Endothelial cell of umbilical vein (primary cell): ENCODE results near the gene OPRM1. TPM values are rescaled to one million over a fixed set of nuclear protein-coding genes. Genes with fewer than 3 reads are reported as not detected.

Experiments
- BruUV-seq: library from RNA; stranded (reverse); fragments of 400-500 nt; replicated peaks from 2 replicates; lab custom pipeline; 2021; lab: Mats Ljungman, UMichigan
- CTCF ChIA-PET: fragments of 300-600, 350-600 bp; sonication (Branson Sonifier 250); formaldehyde crosslinking; loops from one replicate; lab custom pipeline; 2021; ENCODE audit warnings: antibody characterized with exemption, inconsistent platforms; lab: Charles Lee
- POLR2A ChIA-PET: fragments of 300-600, 350-600 bp; sonication (Branson Sonifier 250); formaldehyde crosslinking; loops from one replicate; lab custom pipeline; 2021; ENCODE audit warnings: antibody characterized with exemption, inconsistent platforms; lab: Charles Lee
- DNase-seq: peaks from one replicate; pipeline ENCODE4 v3.0.0-alpha.2; 2011; ENCODE audit warnings: low read depth, low spot score
- FAIRE-seq: peaks from 2 replicates; lab custom pipeline; 2011; peaks lifted over from hg19 to GRCh38; lab: Jason Lieb, UNC
- H2AFZ ChIP-seq: 2 replicates; pipeline ENCODE4 v1.6.0; 2012; ENCODE audit warnings: low read depth, low read length, control low read depth, inconsistent platforms
- H3K27ac ChIP-seq: 2 replicates; pipeline ENCODE4 v1.5.1; 2011; ENCODE audit warnings: low read depth, mild to moderate bottlenecking, control low read depth, low read length, moderate library complexity; ENCODE audit not compliant: insufficient read depth
- H3K27me3 ChIP-seq, 2 experiments: 2 replicates each; pipeline versions ENCODE4 v1.6.0 to v1.6.1; 2011; ENCODE audit warnings: low read length in 2 of 2, mixed read lengths in 1 of 2; ENCODE audit not compliant: control insufficient read depth in 2 of 2, insufficient read depth in 2 of 2
- H3K36me3 ChIP-seq, 2 experiments: 2 replicates in 1 of 2; 3 replicates in 1 of 2; pipeline ENCODE4 v1.5.1; 2011; ENCODE audit warnings: low read length in 2 of 2, mild to moderate bottlenecking in 1 of 2, moderate library complexity in 1 of 2; ENCODE audit not compliant: control insufficient read depth in 2 of 2, insufficient read depth in 2 of 2; ENCODE audit errors: extremely low read depth in 1 of 2
- H3K4me1 ChIP-seq: 3 replicates; pipeline ENCODE4 v1.5.1; 2011; ENCODE audit warnings: mild to moderate bottlenecking, low read length; ENCODE audit not compliant: control insufficient read depth, insufficient read depth; ENCODE audit errors: extremely low read depth
- H3K4me2 ChIP-seq: 2 replicates; pipeline ENCODE4 v1.6.1; 2011; ENCODE audit warnings: low read length, control low read depth, mixed read lengths; ENCODE audit not compliant: insufficient read depth
- H3K4me3 ChIP-seq, 3 experiments: fragments of 200-600 bp in 1 of 3; sonication (generic), shearing (Covaris generic) in 1 of 3; replicated peaks in 1 of 3; 2 replicates each; pipeline ENCODE4 v1.5.1; 2011 to 2016; ENCODE audit warnings: control low read depth in 3 of 3, low read length in 3 of 3, mild to moderate bottlenecking in 2 of 3, inconsistent platforms in 1 of 3, low read depth in 1 of 3, moderate library complexity in 1 of 3; ENCODE audit not compliant: insufficient read depth in 1 of 3
- H3K79me2 ChIP-seq: 2 replicates; pipeline ENCODE4 v1.6.0; 2012; ENCODE audit warnings: low read length, inconsistent platforms; ENCODE audit not compliant: control insufficient read depth, insufficient read depth
- H3K9ac ChIP-seq: replicated peaks from 2 replicates; pipeline ENCODE3; 2011; ENCODE audit warnings: low read length, control low read depth; ENCODE audit not compliant: insufficient read depth; ENCODE audit errors: extremely low read depth
- H3K9me1 ChIP-seq: replicated peaks from 3 replicates; pipeline ENCODE4 v1.6.0; 2011; ENCODE audit warnings: mild to moderate bottlenecking, low read length; ENCODE audit not compliant: control insufficient read depth, insufficient read depth; ENCODE audit errors: extremely low read depth
- H3K9me3 ChIP-seq: replicated peaks from 2 replicates; pipeline ENCODE4 v1.5.1; 2012; ENCODE audit warnings: low read length, inconsistent platforms; ENCODE audit not compliant: control insufficient read depth, insufficient read depth
- H4K20me1 ChIP-seq: replicated peaks from 2 replicates; pipeline ENCODE3; 2011; ENCODE audit warnings: mild to moderate bottlenecking, low read length; ENCODE audit not compliant: control insufficient read depth, insufficient read depth; ENCODE audit errors: extremely low read depth
- CTCF ChIP-seq, 2 donors: IDR thresholded peaks; 1 replicate in 1 of 2; 2 replicates in 1 of 2; pipeline ENCODE4 v1.5.1; 2011; ENCODE audit warnings: low read length in 2 of 2, mild to moderate bottlenecking in 2 of 2, moderate library complexity in 2 of 2, control low read depth in 1 of 2, inconsistent platforms in 1 of 2, low read depth in 1 of 2; ENCODE audit not compliant: insufficient read depth in 1 of 2; ENCODE audit errors: extremely low read depth in 1 of 2
- EZH2 ChIP-seq: IDR thresholded peaks from 2 replicates; pipeline ENCODE4 v1.6.1; 2012; ENCODE audit warnings: borderline replicate concordance, low read depth, mild to moderate bottlenecking, moderate library complexity, low read length, inconsistent platforms; ENCODE audit not compliant: severe bottlenecking
- FOS ChIP-seq: IDR thresholded peaks from 2 replicates; pipeline ENCODE4 v1.6.1; 2011; ENCODE audit warnings: mild to moderate bottlenecking, low read length, moderate library complexity, borderline replicate concordance; ENCODE audit not compliant: insufficient read depth
- GATA2 ChIP-seq: IDR thresholded peaks from 2 replicates; pipeline ENCODE4 v1.7.0; 2011; ENCODE audit warnings: low read depth, mild to moderate bottlenecking, moderate library complexity, mixed read lengths, low read length; ENCODE audit not compliant: insufficient read length, insufficient read depth
- JUN ChIP-seq: IDR thresholded peaks from 2 replicates; pipeline ENCODE4 v1.6.1; 2011; ENCODE audit warnings: borderline replicate concordance, low read depth; ENCODE audit not compliant: insufficient read length, insufficient read depth
- MAX ChIP-seq: IDR thresholded peaks from 2 replicates; pipeline ENCODE4 v1.6.1; 2011; ENCODE audit not compliant: insufficient read depth, insufficient read length
- MYC ChIP-seq: IDR thresholded peaks from one replicate; pipeline ENCODE4 v1.6.1; 2011; ENCODE audit warnings: mild to moderate bottlenecking, low read depth, low read length
- POLR2A ChIP-seq: IDR thresholded peaks from 2 replicates; pipeline ENCODE4 v1.6.1; 2012; ENCODE audit warnings: low read depth, mild to moderate bottlenecking, control low read depth, low read length
- POLR2AphosphoS5 ChIP-seq: IDR thresholded peaks from 2 replicates; pipeline ENCODE4 v1.6.1; 2012; ENCODE audit warnings: low read depth, mild to moderate bottlenecking, control low read depth, low read length, moderate library complexity; ENCODE audit not compliant: insufficient read depth
- dilution Hi-C: fragments of 300-500 bp; cut with MboI; formaldehyde crosslinking; loops from one replicate; pipeline ENCODE4 v1.15.0; 2019; ENCODE audit warnings: low sequenced_read_pairs; ENCODE audit not compliant: extremely low pct_ligation_motif_present
- intact Hi-C: fragments of 100-400 bp; cut with micrococcal nuclease; formaldehyde crosslinking; loops from one replicate; pipeline ENCODE4 v1.10.0; 2022
- polyA plus RNA-seq, 4 experiments: library from polyadenylated mRNA; depleted of rRNA in 3 of 4; stranded (reverse) in 3 of 4; unstranded in 1 of 4; fragments of >200 nt; gene quantifications; 2 replicates each; pipeline versions ENCODE4 v1.2.1 to v1.2.3, GENCODE V29; 2011 to 2012; ENCODE audit warnings: missing spikeins in 1 of 4
- total RNA-seq: library from RNA; stranded (reverse); gene quantifications from 2 replicates; pipeline ENCODE4 v1.2.3, GENCODE V29; 2021

OPRM1 gene
- total and polyA plus RNA-seq, 2 donors (not counting 3 experiments of a cell fraction or from before 2014, with no cell fraction given), result not detected

GRCh38 chr6:154277629-154278017, 238.6 kb downstream of the OPRM1 start:
- dilution Hi-C loops (no loop called here), intact Hi-C loops (loop anchor here (1.0 to 5.0 kb wide), 2 partner anchors 95 to 123 kb away; no protein-coding TSS in a partner anchor)
- TF ChIP-seq POLR2AphosphoS5 (no peak), GATA2 (no peak), EZH2 (no peak), JUN (no peak)
- no peak for DNase-seq
- Histone ChIP-seq H3K9me3 (no peaks in the 10 kb centered on the region), H3K36me3 (no peaks in the 10 kb centered on the region), H2AFZ (peak overlapping the region; percentile 19), H3K4me1 (no peaks in the 10 kb centered on the region), H3K9ac (no peak overlapping the region), H3K27ac (no peak overlapping the region), H3K79me2 (no peaks in the 10 kb centered on the region), H3K4me3 (no peak overlapping the region), H4K20me1 (no peaks in the 10 kb centered on the region), H3K4me2 (peak overlapping the region; percentile 40), H3K27me3 (no peaks in the 10 kb centered on the region), H3K9me1 (no peaks in the 10 kb centered on the region)
- POLR2A ChIA-PET, result no interaction called here
- CTCF ChIA-PET, result interaction anchor here (0.6 to 3.6 kb wide), 42 partner anchors 8 to 398 kb away, joined by 3 to 53 read pairs (median 4); partner anchors contain the start of genes CNKSR3 and IPCEF1
- FAIRE-seq, result no peak
- BruUV-seq, result no TSS peak

DNA sequence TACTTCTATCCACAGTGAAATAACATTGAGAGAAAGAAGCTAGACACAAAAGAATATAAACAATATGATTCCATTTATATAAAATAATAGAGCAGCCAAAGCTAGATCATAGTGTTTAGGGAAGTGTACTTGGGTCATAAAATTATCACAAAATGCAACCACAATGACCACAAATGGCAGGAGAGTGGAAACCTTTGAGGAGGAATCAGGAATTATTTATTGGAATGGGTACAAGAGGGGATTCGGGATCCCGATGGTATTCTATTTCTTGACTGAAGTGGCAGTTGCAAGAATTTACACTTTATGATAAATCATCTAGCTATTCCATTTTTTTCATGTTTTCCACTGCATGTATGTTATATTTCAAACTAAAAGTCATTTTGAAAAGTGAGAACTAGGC, 241.5 kb downstream of the OPRM1 start:
- Histone ChIP-seq H3K4me3 (no peak overlapping the region), H3K4me2 (no peak overlapping the region), H3K27ac (no peak overlapping the region), H3K9me3 (no peaks in the 10 kb centered on the region), H3K9ac (no peak overlapping the region), H3K36me3 (no peaks in the 10 kb centered on the region), H3K79me2 (no peaks in the 10 kb centered on the region), H3K4me1 (no peaks in the 10 kb centered on the region), H4K20me1 (no peaks in the 10 kb centered on the region), H3K27me3 (no peaks in the 10 kb centered on the region), H2AFZ (no peak overlapping the region), H3K9me1 (no peaks in the 10 kb centered on the region)
- ChIA-PET CTCF (interaction anchor here (1.0 to 1.2 kb wide), 2 partner anchors 90 to 345 kb away, joined by 3 to 4 read pairs; no protein-coding TSS in a partner anchor), POLR2A (no interaction called here)
- TF ChIP-seq GATA2 (no peak), POLR2A (no peak), JUN (no peak), MYC (no peak), EZH2 (no peak), FOS (no peak), POLR2AphosphoS5 (no peak), CTCF (IDR thresholded peaks at IDR 0.05; ENCODE audit: extremely low read depth in 1 of 2, insufficient read depth in 1 of 2, low read depth in 1 of 2, low read length in 2 of 2) (no peak), MAX (no peak)
- intact Hi-C loops (no loop called here), dilution Hi-C loops (no loop called here)
- DNase-seq (no peak), FAIRE-seq (no peak)
- BruUV-seq, result no TSS peak
